Muscle layer of colon (tissue), 2 donors: ENCODE measurements around the gene SH3BGRL3.
"Not testable (repeated sequence)": the region's sequence is repeated elsewhere in the genome, so short reads cannot be mapped to it uniquely, and the experiment has no call there.

ENCODE experiments used
- H3K27ac ChIP-seq: one replicate; pipeline ENCODE4 v1.7.0; 2013; ENCODE audit warnings: low read depth, mild to moderate bottlenecking, low read length, moderate library complexity
- H3K27me3 ChIP-seq, 2 donors: one replicate each; pipeline ENCODE4 v1.7.0; 2013; ENCODE audit warnings: low read length in 2 of 2, mild to moderate bottlenecking in 2 of 2; ENCODE audit not compliant: insufficient read depth in 2 of 2, control insufficient read depth in 1 of 2
- H3K36me3 ChIP-seq: one replicate; pipeline ENCODE4 v1.7.0; 2013; ENCODE audit warnings: mild to moderate bottlenecking, low read length; ENCODE audit not compliant: insufficient read depth
- H3K4me1 ChIP-seq: one replicate; pipeline ENCODE4 v1.7.0; 2013; ENCODE audit warnings: mild to moderate bottlenecking, low read length; ENCODE audit not compliant: insufficient read depth
- H3K4me3 ChIP-seq, 2 donors: one replicate each; pipeline ENCODE4 v1.7.0; 2013; ENCODE audit warnings: low read length in 2 of 2, low read depth in 1 of 2, mild to moderate bottlenecking in 1 of 2, moderate library complexity in 1 of 2
- H3K9ac ChIP-seq: one replicate; pipeline ENCODE4 v1.7.0; 2013; ENCODE audit warnings: low read length
- H3K9me3 ChIP-seq: one replicate; pipeline ENCODE4 v1.7.0; 2013; ENCODE audit warnings: mild to moderate bottlenecking, low read length
- donor health status: abdominal sarcoma.
- donor health status: Adenocarcinoma of cecum.

The SH3BGRL3 gene

DNA sequence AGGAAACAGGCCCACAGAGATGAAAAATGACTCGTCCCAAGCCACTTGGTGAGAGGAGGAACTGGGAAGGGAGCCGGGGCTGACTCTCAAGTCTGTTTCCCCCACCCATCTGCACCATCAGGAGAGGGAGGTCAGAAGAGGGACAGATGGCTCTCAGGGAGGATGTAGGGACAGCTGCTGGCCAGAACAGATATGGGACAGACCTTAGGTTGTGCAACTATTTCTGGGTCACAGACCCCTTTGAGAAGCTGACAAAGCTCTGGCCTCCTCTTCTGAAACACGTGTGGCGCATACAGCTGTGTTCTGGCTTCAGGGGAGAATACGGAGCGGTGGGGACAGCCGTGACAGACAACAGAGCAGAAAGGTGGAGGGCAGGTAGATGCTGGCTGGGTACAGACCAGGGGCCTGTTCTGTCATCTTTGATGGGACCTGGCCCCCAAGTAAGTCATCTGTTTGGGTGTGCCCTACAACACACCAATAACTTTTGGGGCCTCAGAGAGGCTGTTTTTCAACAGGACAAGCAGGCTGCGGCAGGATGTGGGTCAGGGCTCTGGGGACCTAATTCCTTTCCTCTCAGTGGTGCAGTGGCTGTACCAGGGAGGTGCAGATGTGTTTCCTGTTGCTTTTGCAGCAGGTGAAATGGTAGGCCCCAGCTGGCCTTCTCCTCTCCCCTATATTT is 7.3 kb downstream of the SH3BGRL3 start:
- no peaks in the 10 kb centered on the region for H3K36me3 ChIP-seq
- H3K27ac ChIP-seq = no peak overlapping the region
- no peaks in the 10 kb centered on the region for H3K9me3 ChIP-seq
- no peaks in the 10 kb centered on the region for H3K27me3 ChIP-seq
- no peak overlapping the region for H3K4me3 ChIP-seq
- H3K9ac ChIP-seq = no peak overlapping the region
- peaks cover 46% of the 10 kb centered on the region for H3K4me1 ChIP-seq

DNA sequence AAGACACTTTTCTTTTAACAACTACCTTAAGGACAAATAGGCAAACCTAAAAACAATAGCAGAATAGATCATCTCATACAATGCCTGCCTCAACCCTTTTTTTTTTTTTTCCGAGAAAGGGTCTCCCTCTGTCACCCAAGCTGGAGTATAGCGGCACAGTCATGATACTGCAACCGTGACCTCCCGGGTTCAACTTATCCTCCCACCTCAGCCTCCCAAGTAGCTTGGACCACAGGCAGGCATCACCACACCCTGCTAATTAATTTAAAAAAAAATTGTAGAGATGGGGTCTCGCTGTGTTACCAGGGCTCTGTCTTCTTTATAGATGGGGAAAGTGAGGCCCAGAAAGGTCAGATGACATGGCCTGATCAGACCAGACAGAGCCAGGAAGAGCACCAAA is 7.9 kb downstream of the SH3BGRL3 start:
- Histone ChIP-seq H3K4me1 (peaks cover 46% of the 10 kb centered on the region), H3K9me3 (no peaks in the 10 kb centered on the region), H3K9ac (no peak overlapping the region), H3K4me3 (no peak overlapping the region), H3K27ac (no peak overlapping the region), H3K36me3 (no peaks in the 10 kb centered on the region), H3K27me3 (no peaks in the 10 kb centered on the region)

GRCh38 chr1:26288311-26288941 is 8.5 kb downstream of the SH3BGRL3 start:
- H3K27me3 ChIP-seq = no peaks in the 10 kb centered on the region
- no peaks in the 10 kb centered on the region for H3K36me3 ChIP-seq
- no peaks in the 10 kb centered on the region for H3K9me3 ChIP-seq
- H3K27ac ChIP-seq = no peak overlapping the region
- H3K4me1 ChIP-seq = peaks cover 46% of the 10 kb centered on the region
- no peak overlapping the region for H3K4me3 ChIP-seq
- no peak overlapping the region for H3K9ac ChIP-seq

DNA sequence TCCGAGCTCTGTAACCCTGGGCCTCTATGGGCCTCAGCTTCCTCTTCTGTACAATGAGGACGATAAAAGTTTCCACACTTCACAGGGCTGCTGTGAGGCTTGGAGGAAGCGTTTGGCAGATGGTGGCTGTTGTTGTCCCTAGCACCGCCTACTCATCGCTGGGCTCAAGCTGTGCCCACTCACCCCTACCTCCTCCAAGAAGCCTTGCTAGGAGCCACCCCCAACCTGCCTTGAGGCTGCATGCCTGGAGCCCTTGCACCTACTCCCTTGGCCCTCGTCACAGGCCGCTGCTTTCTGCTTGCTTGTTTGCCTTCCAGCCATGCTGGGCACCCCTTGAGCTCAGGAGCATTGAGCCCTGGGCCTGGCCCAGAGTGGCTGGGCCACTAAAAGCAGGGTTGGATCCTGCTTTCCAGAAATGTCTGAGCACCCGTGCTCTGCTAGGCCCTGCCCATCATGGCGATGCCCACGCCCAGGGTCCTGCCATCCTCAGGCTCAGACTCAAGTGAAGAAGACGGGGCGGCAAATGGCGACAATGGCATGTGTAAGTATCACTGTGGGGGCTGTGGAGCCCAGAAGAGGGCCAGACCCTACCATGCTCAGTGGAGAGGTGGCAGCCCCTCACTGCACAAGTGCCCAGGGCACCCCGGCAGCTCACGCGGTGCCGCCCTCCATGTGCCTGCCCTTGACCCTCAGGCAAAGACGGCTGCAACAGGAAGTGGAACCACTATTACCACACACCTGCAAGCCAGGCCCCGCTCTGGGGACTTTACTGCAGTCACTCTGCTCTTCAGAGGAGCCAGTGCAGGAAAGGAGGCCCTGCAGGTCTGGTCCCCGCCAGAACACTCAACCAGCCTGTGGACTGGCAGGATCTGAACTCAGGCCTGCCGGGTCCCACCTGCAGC is 9.5 kb downstream of the SH3BGRL3 start:
- Histone ChIP-seq H3K36me3 (no peaks in the 10 kb centered on the region), H3K4me1 (peaks cover 43% of the 10 kb centered on the region), H3K4me3 (no peak overlapping the region), H3K27ac (no peak overlapping the region), H3K9ac (no peak overlapping the region), H3K27me3 (no peaks in the 10 kb centered on the region), H3K9me3 (no peaks in the 10 kb centered on the region)

DNA sequence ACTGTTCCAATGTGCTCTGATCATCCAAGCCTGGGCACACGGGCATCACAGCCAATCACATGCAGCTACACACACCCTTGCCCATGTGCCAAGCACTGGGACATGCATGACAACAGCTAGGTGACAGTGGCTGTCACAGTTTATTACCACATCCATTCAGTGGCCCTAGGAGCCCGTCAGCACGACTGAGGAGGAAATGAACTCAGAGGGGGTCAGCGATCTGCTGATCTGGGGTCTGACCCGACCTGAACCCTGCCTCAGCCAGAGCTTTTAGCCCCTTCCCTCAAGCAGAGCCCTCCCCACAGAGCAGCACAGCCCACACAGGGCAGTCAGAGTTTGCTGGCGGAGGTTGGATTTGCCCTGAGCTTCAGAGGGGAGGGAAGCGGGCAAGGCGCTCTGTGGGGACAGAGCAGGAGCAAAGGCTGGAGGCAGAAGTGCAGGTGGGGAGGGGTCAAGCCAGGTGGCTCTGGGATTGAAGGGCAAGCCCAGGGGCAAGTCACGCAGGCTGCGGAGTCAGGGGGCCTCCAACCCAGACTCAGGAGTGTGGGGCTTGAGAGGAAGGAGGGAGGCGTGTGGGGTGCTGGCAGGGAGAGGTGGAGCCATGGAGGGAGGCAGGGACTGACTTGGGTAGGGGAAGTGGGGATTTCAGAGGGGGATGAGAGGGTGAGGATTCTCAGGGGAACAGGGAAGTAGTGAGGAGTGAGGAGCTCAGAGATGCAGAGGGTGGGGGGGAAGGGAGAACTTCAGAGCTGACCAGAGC is 10.4 kb downstream of the SH3BGRL3 start:
- Histone ChIP-seq H3K9ac (no peak overlapping the region), H3K4me1 (peaks cover 37% of the 10 kb centered on the region), H3K27me3 (no peaks in the 10 kb centered on the region), H3K36me3 (no peaks in the 10 kb centered on the region), H3K27ac (no peak overlapping the region), H3K4me3 (no peak overlapping the region), H3K9me3 (no peaks in the 10 kb centered on the region)

GRCh38 chr1:26290882-26291261 is 11.0 kb downstream of the SH3BGRL3 start:
- H3K4me1 ChIP-seq = peaks cover 34% of the 10 kb centered on the region
- H3K27me3 ChIP-seq = no peaks in the 10 kb centered on the region
- no peak overlapping the region for H3K9ac ChIP-seq
- H3K9me3 ChIP-seq = no peaks in the 10 kb centered on the region
- no peak overlapping the region for H3K4me3 ChIP-seq
- no peak overlapping the region for H3K27ac ChIP-seq
- H3K36me3 ChIP-seq = no peaks in the 10 kb centered on the region

GRCh38 chr1:26291433-26291832 is 11.5 kb downstream of the SH3BGRL3 start:
- Histone ChIP-seq H3K4me3 (no peak overlapping the region), H3K36me3 (no peaks in the 10 kb centered on the region), H3K4me1 (peaks cover 30% of the 10 kb centered on the region), H3K9me3 (no peaks in the 10 kb centered on the region), H3K27me3 (no peaks in the 10 kb centered on the region), H3K9ac (no peak overlapping the region), H3K27ac (no peak overlapping the region)

GRCh38 chr1:26291939-26292338 is 12.1 kb downstream of the SH3BGRL3 start:
- Histone ChIP-seq H3K27ac (no peak overlapping the region), H3K4me1 (peaks cover 28% of the 10 kb centered on the region), H3K27me3 (no peaks in the 10 kb centered on the region), H3K4me3 (no peak overlapping the region), H3K9ac (no peak overlapping the region), H3K9me3 (no peaks in the 10 kb centered on the region), H3K36me3 (no peaks in the 10 kb centered on the region)

GRCh38 chr1:26292735-26293134 is 12.8 kb downstream of the SH3BGRL3 start:
- H3K27ac ChIP-seq, H3K27me3 ChIP-seq, H3K9ac ChIP-seq, H3K36me3 ChIP-seq, H3K4me3 ChIP-seq, H3K9me3 ChIP-seq: not testable (repeated sequence)
- peaks cover 22% of the 10 kb centered on the region for H3K4me1 ChIP-seq

- no peak overlapping the region for H3K27ac ChIP-seq
- peaks cover 13% of the 10 kb centered on the region for H3K4me1 ChIP-seq
- H3K9ac ChIP-seq = no peak overlapping the region
- no peaks in the 10 kb centered on the region for H3K27me3 ChIP-seq
- no peak overlapping the region for H3K4me3 ChIP-seq
- H3K9me3 ChIP-seq = no peaks in the 10 kb centered on the region
- H3K36me3 ChIP-seq = no peaks in the 10 kb centered on the region
Observed at GRCh38 chr1:26293911-26294463, 14.1 kb downstream of the SH3BGRL3 start.
